Body of pancreas (tissue), 4 donors: ENCODE measurements around the gene TMEM52.
A peak's percentile ranks its signal among the peaks of the same experiment; 100 is the strongest.

Source experiments
- POLR2A ChIP-seq, 3 donors: fragments of 450-650 bp; IDR thresholded peaks; one replicate each; pipeline ENCODE4 v1.6.1; 2016; ENCODE audit warnings: antibody characterized with exemption in 3 of 3, mild to moderate bottlenecking in 2 of 3
- TF ChIP-seq, protein P1 (sequence below), 7 experiments: fragments of 450-650 bp in 4 of 7; fragments of 200-600 bp in 3 of 7; sonication (generic) in 3 of 7; IDR thresholded peaks; one replicate each; pipeline ENCODE4 v1.5.1; 2016 to 2019; ENCODE audit warnings: antibody characterized with exemption in 7 of 7

DNA sequence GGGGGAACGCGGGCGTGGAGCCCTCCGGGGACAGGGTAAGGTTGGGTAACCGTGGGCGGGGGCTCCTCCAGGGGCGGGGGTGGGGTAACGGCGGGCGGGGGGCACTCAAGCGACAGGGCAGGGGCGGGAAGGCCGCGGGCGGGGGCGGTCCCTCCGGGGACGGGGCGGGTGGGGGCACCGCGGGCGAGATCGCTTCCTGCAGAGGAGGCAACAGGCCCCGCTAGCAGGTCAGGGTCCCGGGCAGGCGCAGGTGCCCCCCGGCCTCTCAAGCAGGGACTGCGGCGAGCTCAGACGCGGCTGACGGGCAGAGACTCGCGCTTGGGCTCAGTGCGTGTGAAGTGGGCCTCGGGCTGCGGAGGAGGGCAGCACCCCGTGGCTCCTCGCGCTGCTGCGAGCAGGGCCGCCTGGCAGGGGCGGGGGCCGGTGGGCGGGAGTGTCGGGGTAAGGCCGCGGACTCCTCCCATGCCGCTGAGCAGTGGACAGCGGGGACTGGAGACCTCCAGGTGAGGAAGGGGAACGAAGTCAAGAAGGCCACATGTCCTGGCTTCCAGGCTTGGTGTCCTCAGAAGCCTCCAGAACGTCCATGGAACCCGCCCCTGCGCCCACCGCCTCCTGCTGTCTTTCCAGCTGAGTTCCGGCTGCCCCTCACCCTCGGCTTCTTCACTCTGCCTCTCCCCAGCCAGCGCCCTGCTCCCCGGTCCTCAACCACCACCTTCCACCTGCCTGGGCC lies 27.6 kb downstream of the TMEM52 start:
- TF ChIP-seq, protein P1, sequence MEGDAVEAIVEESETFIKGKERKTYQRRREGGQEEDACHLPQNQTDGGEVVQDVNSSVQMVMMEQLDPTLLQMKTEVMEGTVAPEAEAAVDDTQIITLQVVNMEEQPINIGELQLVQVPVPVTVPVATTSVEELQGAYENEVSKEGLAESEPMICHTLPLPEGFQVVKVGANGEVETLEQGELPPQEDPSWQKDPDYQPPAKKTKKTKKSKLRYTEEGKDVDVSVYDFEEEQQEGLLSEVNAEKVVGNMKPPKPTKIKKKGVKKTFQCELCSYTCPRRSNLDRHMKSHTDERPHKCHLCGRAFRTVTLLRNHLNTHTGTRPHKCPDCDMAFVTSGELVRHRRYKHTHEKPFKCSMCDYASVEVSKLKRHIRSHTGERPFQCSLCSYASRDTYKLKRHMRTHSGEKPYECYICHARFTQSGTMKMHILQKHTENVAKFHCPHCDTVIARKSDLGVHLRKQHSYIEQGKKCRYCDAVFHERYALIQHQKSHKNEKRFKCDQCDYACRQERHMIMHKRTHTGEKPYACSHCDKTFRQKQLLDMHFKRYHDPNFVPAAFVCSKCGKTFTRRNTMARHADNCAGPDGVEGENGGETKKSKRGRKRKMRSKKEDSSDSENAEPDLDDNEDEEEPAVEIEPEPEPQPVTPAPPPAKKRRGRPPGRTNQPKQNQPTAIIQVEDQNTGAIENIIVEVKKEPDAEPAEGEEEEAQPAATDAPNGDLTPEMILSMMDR (IDR thresholded peaks at IDR 0.05) = no peak
- peak in 2 of 3 donors; percentile 17 to 76 for TF ChIP-seq POLR2A (IDR thresholded peaks at IDR 0.05)
